HG02571 (cell line): ENCODE results near the gene PI4K2A.
A peak's percentile ranks its signal among the peaks of the same experiment; 100 is the strongest.

Experiments used
- ATAC-seq: cut with Tn5 transposase; IDR thresholded peaks from one replicate; pipeline ENCODE4 v1.9.1; 2021; ENCODE audit warnings: mild to moderate bottlenecking, moderate library complexity; ENCODE audit not compliant: unreplicated experiment

Gene PI4K2A

GRCh38 chr10:97640174-97640867 is at the start of gene PI4K2A:
TSS of gene PI4K2A (plus strand) at chr10:97640671. CDS start at chr10:97640743, 72 bp downstream.
- peak; percentile 98 for ATAC-seq

DNA sequence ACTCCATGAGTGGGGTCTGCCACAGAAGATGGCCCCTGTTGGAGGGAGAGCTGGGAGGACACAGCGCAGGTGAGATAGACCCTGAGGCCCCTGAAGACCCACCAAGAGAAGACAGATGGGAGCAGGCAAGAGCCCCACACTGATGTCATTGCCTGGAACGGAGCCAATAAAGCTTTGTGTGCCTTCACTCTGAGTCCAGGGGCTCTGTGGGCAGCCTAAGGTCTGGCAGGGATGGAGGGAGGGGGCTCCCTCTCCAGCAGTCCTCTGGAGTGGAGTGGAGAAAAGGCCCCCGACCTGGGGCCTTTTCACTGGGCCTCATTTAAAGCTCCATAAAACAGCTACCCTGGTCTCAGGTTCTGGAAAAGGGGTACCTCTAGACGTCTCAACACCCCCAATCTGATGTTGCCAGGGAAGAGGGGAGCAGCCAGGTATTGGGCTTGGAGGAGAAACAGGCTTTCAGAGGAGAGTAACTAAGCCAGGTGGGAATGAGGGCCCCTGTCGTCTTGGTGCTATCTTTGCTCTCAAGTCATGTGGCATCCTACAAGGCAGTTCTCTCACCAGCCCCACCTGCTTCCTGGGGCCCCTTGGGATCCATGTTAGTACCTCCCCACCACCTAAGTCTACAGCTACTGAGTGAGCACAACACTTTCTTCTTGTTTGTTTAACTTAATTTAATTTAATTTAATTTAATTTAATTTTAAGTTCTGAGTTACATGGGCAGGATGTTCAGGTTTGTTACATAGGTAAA is 49.5 kb upstream of the PI4K2A start:
- no peak for ATAC-seq

DNA sequence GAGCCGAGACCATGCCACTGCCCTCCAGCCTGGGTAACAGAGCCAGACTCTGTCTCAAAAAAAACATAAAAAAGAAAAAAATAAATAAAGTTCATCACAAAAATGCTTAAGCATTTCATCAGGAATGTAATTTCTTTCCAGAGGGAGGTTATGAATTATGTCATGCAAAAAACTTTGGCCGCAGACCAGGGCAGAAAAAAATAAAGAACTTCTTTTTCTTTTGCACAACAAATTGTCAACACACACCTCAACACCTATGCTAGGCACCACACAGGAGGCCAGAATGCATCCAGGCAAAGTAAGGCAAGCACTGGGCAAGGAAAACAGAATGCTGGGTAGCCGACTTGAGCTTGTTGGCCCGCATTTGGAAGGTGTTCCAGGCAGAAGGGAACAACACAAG is 47.0 kb upstream of the PI4K2A start:
- ATAC-seq: no peak

DNA sequence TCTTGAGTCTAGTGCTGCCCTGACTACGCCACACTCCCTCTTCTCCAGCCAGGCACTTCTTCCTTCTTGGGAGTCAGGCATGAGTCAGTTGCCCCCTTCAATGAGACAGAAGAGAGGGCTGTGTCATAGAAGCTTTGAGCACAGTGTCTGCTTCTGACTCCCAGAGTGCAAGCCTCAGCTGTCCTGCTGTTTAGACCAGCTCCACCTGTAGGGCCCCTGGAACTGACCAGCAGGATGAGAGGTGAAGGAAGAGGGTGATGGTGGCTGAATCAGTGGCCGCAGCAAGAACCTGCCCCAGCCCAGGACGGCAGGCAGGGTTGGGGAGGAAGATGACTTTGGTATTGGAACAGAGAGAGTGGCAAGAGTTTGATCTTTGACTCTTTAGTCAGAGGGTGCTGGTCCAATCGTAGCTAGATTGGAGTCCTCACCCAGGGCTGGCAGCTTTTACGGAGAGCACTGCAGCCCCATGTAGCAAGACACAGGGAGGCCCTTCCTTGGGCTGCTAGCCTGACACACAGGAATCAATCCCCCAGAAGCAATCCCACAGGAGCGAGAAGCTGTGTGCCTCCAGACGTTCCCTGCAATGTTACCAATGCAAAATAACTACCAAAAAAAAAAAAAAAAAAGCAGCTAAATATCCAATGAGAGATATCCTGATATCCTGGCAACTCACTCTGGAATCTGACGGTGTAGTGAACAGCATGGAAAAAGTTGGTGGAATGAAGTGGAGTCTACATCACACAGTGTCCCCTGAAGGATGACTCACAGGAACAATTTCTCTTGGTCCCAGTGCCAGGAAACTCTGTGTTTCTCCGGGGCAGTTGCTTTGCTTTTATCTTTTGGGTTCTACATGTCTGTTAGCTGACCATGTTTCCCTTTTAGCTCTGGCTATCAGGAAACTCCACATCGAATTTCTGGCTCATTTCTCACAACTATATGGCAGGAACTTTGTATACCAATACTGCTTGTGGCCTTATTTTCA is 44.1 kb upstream of the PI4K2A start:
- ATAC-seq: no peak

- ATAC-seq: no peak
Observed at GRCh38 chr10:97597778-97598177, 42.7 kb upstream of the PI4K2A start.

DNA sequence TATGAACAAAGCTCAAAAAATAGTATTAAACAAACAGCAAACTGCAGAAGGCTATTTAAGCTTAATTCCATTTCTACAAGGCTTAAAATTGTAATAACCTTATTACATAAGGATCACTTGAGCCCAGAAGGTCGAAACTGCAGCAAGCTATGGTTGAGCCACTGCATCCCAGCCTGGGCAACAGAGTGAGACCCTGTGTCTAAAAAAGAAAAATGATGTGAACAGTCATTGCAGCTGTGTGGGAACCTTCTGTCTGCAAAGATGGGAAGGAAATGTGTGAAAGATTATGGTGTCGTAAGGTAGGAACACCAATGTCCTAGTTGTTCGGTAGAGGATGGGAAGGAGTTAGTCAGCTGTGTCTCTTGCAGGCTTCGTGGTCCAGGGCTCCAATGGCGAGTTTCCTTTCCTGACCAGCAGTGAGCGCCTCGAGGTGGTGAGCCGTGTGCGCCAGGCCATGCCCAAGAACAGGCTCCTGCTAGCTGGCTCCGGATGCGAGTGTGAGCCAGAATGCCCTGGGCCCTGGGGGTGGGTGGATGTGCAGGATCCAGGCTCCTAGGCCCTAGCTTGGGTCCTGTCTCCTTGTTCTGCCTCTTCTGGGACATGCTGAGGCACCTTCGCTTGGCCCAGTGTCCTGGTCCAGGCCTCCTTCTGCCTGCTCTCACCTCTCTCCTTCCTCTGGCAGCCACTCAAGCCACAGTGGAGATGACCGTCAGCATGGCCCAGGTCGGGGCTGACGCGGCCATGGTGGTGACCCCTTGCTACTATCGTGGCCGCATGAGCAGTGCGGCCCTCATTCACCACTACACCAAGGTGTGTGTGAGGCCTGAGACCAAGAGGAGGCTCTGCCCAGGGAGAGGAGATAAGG is 41.8 kb upstream of the PI4K2A start:
- no peak for ATAC-seq

DNA sequence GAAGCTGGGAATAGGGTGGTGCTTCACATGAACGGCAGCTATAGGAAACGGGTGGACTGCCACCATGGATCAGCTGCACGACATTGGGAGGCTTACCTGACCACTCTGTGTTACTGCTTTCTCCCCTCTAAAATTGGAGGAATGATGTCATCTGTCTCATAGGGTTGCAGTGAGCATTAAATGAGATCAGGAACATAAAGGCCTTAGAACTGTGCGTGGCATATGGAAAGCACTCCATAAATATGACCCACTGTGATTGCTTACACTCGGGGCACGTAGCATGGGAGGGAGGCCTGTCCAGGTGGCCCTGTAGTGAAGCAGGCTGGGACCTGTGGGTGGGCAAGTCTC is 41.2 kb upstream of the PI4K2A start:
- no peak for ATAC-seq

GRCh38 chr10:97600616-97601015 is 39.9 kb upstream of the PI4K2A start:
- no peak for ATAC-seq

DNA sequence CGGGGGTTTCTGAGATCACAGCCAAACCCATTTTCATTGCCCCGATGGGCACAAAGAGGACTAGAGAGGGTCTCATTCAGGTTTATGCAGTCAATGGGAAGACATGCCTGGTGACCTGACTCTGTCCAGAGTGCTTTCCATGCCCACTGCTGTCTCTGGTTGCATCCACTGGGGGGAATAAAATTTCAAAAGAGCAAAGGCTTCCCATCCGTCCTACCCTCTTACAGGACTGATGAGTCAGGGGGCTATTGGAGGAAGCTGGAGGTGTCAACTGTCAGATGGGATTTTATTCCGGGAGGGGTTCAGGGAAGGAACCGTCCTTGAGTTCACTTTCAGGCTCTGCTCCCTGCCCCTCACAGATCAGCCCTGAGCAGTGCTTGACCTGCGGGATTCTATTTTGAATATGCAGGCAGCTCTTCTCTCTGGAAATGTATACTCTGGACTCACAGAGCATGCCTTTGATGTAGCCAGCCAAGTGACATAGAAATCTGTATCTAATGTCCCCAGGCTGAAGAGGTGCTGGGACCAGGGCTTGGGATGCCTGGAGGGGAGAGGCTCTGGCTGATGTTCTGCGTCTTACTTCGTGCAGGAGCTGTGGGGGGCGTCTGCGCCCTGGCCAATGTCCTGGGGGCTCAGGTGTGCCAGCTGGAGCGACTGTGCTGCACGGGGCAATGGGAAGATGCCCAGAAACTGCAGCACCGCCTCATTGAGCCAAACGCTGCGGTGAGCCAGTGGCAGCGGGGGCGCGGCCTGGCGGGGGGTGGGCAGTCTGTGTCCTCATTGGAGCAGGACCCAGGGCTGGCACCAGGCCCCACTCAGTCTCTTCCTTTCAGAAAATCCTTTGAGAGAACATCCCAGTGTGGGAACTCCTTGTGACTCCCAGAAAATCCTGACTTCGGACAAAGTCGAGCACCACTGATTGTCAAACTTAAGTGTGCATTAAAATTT is 38.9 kb upstream of the PI4K2A start:
- ATAC-seq: no peak

DNA sequence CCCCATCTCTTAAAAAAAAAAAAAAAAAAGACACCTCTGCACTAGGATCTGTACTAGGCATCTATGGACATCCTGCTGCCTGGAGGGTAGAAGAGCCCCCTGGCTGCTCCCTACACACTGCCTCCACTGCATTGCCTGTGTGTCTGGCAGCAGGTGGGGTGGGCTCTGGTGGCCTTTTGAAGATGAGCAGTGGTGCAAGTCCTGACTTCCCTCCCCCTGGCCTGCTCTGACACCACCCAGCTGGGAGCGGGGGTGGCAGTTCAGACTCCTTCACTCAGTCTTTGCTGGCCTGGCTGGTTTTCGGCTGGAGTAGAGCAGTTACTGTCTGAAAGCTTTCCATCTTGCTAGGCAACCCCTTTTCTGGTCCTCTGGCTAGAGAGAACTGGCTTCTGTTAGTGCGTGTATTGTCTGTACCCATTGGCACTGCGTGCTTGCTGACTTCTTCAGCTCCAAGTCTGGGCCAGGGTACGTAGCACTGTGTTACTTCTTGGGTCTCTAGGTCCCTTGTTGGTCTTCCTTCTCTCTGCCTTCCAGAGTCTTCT is 33.3 kb upstream of the PI4K2A start:
- ATAC-seq: no peak

GRCh38 chr10:97608991-97609561 is 31.4 kb upstream of the PI4K2A start:
- ATAC-seq: no peak

DNA sequence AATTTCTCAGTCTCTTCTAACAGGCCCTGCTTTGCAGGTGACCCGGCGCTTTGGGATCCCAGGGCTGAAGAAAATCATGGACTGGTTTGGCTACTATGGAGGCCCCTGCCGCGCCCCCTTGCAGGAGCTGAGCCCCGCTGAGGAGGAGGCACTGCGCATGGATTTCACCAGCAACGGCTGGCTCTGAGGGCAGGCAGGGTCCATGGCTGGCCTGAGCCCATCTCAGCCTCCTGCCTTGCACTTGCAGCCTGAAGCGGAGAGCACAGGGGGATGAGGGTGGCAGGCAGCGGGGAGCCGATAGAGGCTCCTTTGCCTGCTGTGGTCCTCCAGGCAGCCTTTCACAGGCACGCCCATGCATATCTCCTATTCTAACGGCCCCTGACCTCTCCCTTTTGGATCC is 29.0 kb upstream of the PI4K2A start:
- no peak for ATAC-seq

DNA sequence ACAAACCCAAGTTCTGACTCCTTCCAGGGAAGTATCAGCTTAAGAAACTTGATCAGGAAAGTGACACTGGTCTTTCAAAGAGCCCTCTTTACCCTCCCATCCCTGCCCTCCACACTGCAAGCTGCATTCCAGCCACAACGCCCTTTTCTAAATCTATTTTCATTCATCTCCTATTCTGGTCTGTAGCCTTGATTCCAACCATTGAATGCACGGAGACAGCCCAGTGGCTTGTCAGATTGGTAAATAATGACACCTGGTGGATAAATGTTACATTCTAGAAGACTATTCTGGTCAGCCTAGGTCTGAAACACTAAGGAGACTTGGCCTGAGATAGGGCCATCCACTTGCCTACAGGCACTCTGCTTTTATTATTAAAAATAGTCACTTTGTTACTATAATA is 28.1 kb upstream of the PI4K2A start:
- ATAC-seq: no peak

- no peak for ATAC-seq
Observed at GRCh38 chr10:97618285-97618684, 22.2 kb upstream of the PI4K2A start.

GRCh38 chr10:97618733-97619132 is 21.7 kb upstream of the PI4K2A start:
- no peak for ATAC-seq

DNA sequence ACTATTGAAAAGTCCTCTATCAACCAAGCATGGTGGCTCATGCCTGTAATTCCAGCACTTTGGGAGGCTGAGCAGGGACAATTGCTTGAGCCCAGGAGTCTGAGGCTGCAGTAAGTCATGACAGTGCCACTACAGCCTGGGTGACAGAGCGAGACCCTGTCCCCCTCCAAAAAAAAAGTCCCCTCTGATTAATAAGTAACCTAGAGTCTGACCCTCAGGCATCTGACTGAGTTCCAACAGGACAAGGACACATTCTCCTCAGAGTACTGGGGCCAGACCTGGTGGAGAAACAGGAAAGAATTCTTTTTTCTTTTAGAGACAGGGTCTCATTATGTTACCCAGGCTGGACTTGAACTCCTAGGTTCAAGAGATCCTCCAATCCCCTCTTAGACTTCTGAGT is 17.2 kb upstream of the PI4K2A start:
- no peak for ATAC-seq

DNA sequence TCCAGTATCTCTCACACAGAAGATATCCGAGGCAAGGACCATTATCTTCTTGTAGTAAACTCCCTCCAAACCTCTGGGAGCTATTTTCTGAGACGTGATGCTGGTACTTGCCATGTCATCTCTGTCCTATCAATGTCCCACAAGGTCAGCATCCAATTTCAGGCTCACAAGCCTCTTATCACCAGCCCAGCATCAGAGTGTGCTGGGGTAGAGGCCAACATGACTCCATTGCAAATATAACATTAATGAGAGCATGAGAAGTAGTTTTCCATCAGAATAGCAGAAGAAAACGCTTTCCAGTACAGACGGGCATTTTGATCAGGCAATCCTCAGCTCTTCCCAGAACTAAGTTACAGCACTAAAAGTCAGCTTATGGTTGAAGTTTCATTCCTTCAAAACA is 12.7 kb upstream of the PI4K2A start:
- ATAC-seq: no peak

- no peak for ATAC-seq
Observed at GRCh38 chr10:97628228-97628627, 12.2 kb upstream of the PI4K2A start.

- ATAC-seq: no peak
Observed at GRCh38 chr10:97629289-97629688, 11.2 kb upstream of the PI4K2A start.
